ENCODE measurements around the gene CFAP100.

DNA sequence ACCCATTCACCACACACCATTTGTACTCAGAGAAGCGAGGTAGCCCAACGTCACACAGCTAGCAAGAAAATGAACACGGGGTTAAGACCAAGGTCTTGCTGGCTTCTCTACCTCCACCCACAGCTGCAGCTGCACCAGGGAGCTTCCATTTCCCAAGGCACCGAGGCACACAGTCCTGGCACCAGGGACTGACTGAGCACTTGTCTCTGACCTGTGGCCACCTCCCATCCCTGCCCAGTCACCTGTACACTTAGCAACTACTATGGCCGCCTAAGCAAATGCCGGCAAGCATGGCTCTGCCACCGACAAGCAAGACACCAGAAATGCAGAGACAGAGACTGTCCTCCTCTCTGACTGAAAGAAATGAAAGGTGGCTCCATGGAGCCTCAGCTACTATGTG, 65.7 kb downstream of the CFAP100 start:
- TF ChIP-seq EP300 (IDR thresholded peaks at IDR 0.05; ENCODE audit: borderline replicate concordance): no peak
- TF ChIP-seq CEBPB (IDR thresholded peaks at IDR 0.05): no peak
- no peak for TF ChIP-seq TEAD4 (IDR thresholded peaks at IDR 0.05)
- no peak for TF ChIP-seq TAF1 (IDR thresholded peaks at IDR 0.05; ENCODE audit: low read depth)
- TF ChIP-seq, protein P1, sequence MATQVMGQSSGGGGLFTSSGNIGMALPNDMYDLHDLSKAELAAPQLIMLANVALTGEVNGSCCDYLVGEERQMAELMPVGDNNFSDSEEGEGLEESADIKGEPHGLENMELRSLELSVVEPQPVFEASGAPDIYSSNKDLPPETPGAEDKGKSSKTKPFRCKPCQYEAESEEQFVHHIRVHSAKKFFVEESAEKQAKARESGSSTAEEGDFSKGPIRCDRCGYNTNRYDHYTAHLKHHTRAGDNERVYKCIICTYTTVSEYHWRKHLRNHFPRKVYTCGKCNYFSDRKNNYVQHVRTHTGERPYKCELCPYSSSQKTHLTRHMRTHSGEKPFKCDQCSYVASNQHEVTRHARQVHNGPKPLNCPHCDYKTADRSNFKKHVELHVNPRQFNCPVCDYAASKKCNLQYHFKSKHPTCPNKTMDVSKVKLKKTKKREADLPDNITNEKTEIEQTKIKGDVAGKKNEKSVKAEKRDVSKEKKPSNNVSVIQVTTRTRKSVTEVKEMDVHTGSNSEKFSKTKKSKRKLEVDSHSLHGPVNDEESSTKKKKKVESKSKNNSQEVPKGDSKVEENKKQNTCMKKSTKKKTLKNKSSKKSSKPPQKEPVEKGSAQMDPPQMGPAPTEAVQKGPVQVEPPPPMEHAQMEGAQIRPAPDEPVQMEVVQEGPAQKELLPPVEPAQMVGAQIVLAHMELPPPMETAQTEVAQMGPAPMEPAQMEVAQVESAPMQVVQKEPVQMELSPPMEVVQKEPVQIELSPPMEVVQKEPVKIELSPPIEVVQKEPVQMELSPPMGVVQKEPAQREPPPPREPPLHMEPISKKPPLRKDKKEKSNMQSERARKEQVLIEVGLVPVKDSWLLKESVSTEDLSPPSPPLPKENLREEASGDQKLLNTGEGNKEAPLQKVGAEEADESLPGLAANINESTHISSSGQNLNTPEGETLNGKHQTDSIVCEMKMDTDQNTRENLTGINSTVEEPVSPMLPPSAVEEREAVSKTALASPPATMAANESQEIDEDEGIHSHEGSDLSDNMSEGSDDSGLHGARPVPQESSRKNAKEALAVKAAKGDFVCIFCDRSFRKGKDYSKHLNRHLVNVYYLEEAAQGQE (IDR thresholded peaks at IDR 0.05; ENCODE audit: low read depth): no peak
- TF ChIP-seq TCF12 (IDR thresholded peaks at IDR 0.05; ENCODE audit: low read depth): no peak
- no peak for TF ChIP-seq RAD21 (IDR thresholded peaks at IDR 0.05; ENCODE audit: low read depth)
- no peak for TF ChIP-seq ZBTB7A (IDR thresholded peaks at IDR 0.05; ENCODE audit: low read depth)
- TF ChIP-seq CREB1 (IDR thresholded peaks at IDR 0.05; ENCODE audit: low read depth): no peak
- TF ChIP-seq EGR1 (IDR thresholded peaks at IDR 0.05): no peak
- TF ChIP-seq FOXM1 (IDR thresholded peaks at IDR 0.05; ENCODE audit: borderline replicate concordance, low read depth): no peak

Measured in Ishikawa (cell line).